ENCODE measurements around the gene KCNQ4. TPM values are rescaled to one million over a fixed set of nuclear protein-coding genes. Genes with fewer than 3 reads are reported as not detected.

Gene KCNQ4
- total RNA-seq, 3 donors from 2014 or later (not counting 1 experiment from before 2014, with no cell fraction given), result 0.14 to 0.45 (median 0.35) TPM

DNA sequence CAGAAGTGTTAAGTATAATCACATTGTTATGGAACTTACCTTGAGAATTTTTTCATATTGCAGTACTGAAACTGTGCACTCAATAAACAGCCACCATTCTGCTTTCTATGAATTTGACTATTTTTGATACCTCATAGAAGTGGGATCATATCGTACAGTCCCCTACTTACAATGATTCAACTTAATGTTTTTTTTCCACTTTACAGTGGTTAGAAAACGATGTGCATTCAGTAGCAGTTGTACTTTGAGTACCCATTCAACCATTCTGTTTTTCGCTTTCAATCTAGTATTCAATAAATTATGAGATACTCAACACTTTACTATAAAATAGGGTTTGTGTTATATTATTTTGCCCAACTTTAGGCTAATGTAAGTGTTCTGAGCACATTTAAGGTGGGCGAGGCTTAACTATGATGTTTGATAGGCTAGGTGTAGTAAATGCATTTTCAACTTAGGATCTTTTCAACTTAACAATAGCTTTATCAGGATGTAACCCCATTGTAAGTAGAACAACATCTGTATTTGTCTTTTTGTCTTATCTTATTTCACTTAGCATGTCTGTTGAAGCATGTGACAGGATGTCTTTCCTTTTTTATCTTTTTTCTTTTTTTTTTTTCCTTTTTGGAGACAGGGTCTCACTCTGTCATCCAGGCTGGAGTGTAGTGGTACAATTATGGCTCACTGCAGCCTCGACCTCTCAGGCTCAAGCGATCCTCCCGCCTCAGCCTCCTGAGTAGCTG lies 42.4 kb upstream of the KCNQ4 start:
- no peak overlapping the region for H3K4me3 Mint-ChIP-seq
- Histone ChIP-seq H3K36me3 (ENCODE audit: control insufficient read depth, insufficient read depth, low read length) (peaks cover 46% of the 10 kb centered on the region), H3K27me3 (ENCODE audit: control insufficient read depth, insufficient read depth, low read length) (no peaks in the 10 kb centered on the region), H3K4me1 (ENCODE audit: control insufficient read depth, insufficient read depth, low read length) (no peaks in the 10 kb centered on the region), H3K9me3 (ENCODE audit: control insufficient read depth, insufficient read depth, low read length) (no peaks in the 10 kb centered on the region), H3K27ac (ENCODE audit: low read length) (no peak overlapping the region), H3K4me3 (ENCODE audit: low read length) (no peak overlapping the region)
- H3K27me3 Mint-ChIP-seq (ENCODE audit: low read depth in 2 of 2), result no peaks in the 10 kb centered on the region
- no peak for TF ChIP-seq CTCF (IDR thresholded peaks at IDR 0.05)
- peaks cover 45 to 53% of the 10 kb centered on the region in 2 donors for H3K4me1 Mint-ChIP-seq
- WGBS (ENCODE audit: insufficient coverage), result 94% methylated on average over 5 of the region's 7 CpGs
- DNase-seq (no peak), ATAC-seq (no peak)
- intact Hi-C loops (cut with micrococcal nuclease), result no loop called here
- peak overlapping the region; percentile 14 to 53 for H3K27ac Mint-ChIP-seq
- peaks cover 16% of the 10 kb centered on the region for H3K36me3 Mint-ChIP-seq
- no peaks in the 10 kb centered on the region for H3K9me3 Mint-ChIP-seq

DNA sequence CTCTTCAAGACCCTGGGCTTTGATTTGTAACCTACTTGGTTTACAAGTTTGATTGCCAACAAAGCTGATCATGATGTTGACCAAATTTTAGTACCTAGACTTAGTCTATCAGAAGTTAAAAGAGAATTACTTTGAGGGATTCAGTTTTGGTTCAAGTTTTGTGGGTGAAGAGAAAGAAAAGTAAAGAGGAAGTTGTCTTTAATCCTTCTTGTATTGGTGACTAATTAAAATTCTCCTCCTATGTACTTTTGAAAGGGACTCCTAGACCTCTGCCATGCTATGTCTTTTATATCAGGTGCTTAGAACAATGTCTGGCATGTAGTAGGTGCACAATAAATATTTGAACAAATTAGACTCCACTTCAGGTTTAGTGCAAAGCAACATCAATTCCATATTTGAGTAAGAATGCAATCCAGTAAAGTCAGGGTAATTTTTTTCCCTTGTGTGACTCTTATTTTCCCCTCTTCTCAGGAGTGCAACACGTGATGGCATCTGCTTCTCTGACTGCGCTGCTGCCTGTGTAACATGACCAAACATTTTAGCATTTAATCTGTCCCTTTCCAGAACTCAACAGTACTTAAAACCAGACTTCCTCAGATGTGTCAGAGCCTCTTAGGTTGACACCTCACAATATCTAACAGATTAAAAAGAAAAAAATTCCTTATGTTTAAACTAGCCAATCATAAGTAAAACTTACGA lies 41.1 kb upstream of the KCNQ4 start:
- ATAC-seq, result no peak
- peaks cover 16% of the 10 kb centered on the region for H3K36me3 Mint-ChIP-seq
- H3K36me3 ChIP-seq (ENCODE audit: control insufficient read depth, insufficient read depth, low read length), result peaks cover 52% of the 10 kb centered on the region
- intact Hi-C loops (cut with micrococcal nuclease), result no loop called here
- H3K27me3 ChIP-seq (ENCODE audit: control insufficient read depth, insufficient read depth, low read length), result no peaks in the 10 kb centered on the region
- H3K4me3 Mint-ChIP-seq, result no peak overlapping the region
- H3K9me3 ChIP-seq (ENCODE audit: control insufficient read depth, insufficient read depth, low read length), result no peaks in the 10 kb centered on the region
- peaks cover 55 to 62% of the 10 kb centered on the region in 2 donors for H3K4me1 Mint-ChIP-seq
- no peaks in the 10 kb centered on the region for H3K9me3 Mint-ChIP-seq
- peak overlapping the region; percentile 37 to 53 for H3K27ac Mint-ChIP-seq
- no peak for DNase-seq
- H3K27me3 Mint-ChIP-seq (ENCODE audit: low read depth in 2 of 2), result no peaks in the 10 kb centered on the region
- no peak overlapping the region for H3K27ac ChIP-seq (ENCODE audit: low read length)
- no peak overlapping the region for H3K4me3 ChIP-seq (ENCODE audit: low read length)
- H3K4me1 ChIP-seq (ENCODE audit: control insufficient read depth, insufficient read depth, low read length), result no peaks in the 10 kb centered on the region
- WGBS (ENCODE audit: insufficient coverage), result 88% methylated on average over 3 of the region's 3 CpGs
- no peak for TF ChIP-seq CTCF (IDR thresholded peaks at IDR 0.05)

DNA sequence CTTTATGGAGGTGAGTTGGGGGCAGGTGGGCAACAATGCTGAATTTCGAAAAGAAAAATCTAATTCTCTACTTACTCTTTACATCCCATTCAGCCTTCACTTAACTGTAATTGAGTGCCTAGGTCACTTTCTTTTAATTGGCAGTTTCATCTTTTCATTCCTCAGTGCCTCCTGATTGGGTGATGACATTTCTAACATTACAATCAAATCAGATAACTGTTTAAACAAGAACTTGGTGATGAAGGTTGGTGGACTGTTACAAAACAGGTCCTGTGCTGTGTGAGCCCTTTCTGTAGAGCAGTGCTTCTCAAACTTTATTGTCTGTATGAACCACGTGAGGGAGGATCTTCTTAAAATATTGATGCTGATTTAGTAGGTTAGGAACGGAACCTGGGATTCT lies 40.1 kb upstream of the KCNQ4 start:
- ATAC-seq (no peak), DNase-seq (no peak)
- intact Hi-C loops (cut with micrococcal nuclease), result no loop called here
- H3K27me3 Mint-ChIP-seq (ENCODE audit: low read depth in 2 of 2), result no peaks in the 10 kb centered on the region
- H3K4me3 Mint-ChIP-seq, result no peak overlapping the region
- WGBS (ENCODE audit: insufficient coverage), result 92% methylated on average over 3 of the region's 3 CpGs
- no peak overlapping the region for H3K27ac ChIP-seq (ENCODE audit: low read length)
- no peaks in the 10 kb centered on the region for H3K9me3 ChIP-seq (ENCODE audit: control insufficient read depth, insufficient read depth, low read length)
- H3K4me1 ChIP-seq (ENCODE audit: control insufficient read depth, insufficient read depth, low read length), result no peaks in the 10 kb centered on the region
- peaks cover 18% of the 10 kb centered on the region for H3K36me3 Mint-ChIP-seq
- H3K4me3 ChIP-seq (ENCODE audit: low read length), result no peak overlapping the region
- H3K9me3 Mint-ChIP-seq, result no peaks in the 10 kb centered on the region
- peaks cover 55 to 62% of the 10 kb centered on the region in 2 donors for H3K4me1 Mint-ChIP-seq
- peaks cover 59% of the 10 kb centered on the region for H3K36me3 ChIP-seq (ENCODE audit: control insufficient read depth, insufficient read depth, low read length)
- peak overlapping the region in 1 of 2 donors; percentile 53 for H3K27ac Mint-ChIP-seq
- no peak for TF ChIP-seq CTCF (IDR thresholded peaks at IDR 0.05)
- no peaks in the 10 kb centered on the region for H3K27me3 ChIP-seq (ENCODE audit: control insufficient read depth, insufficient read depth, low read length)

Measured in natural killer cell (primary cell).